SW480 (cell line): ENCODE results near the gene VPS13C.

Experiments
- DNase-seq: peaks from one replicate; pipeline ENCODE4 v3.0.0-alpha.2; 2016; ENCODE audit warnings: low spot score

The VPS13C gene

DNA sequence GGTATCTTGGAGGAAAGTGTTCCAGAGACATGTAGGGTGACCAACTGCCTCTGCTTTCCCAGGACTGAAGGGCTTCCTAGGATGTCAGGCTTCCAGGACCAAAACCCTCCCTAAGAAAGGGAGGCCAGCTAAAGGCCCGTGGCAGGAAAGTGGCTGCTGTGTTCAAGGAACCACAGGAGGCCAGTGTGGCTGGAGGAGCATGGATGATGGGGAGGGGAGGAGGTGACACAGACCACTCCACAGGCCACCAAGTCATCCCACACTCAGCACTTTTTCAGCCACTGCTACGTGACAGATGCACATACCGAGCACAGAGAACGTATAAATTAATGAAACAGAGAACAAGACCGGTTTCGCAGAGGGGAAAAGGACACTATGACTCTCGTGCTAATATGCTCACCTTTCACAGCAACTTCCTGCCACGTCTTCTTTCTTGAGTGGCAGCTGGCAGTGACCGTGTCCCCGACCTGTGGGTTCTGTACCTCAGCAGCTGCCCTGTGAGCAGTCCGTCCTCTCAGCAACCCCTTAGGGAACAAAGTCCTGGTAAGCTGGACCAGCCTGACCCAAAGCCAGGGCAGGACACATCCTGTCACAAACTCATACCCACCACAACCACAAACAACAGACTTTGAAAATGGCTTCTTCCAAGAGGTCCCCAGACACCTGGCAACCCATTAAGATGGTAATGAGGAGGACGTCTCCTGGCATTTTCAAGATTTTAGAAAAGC is 244.7 kb downstream of the VPS13C start:
- DNase-seq = no peak

DNA sequence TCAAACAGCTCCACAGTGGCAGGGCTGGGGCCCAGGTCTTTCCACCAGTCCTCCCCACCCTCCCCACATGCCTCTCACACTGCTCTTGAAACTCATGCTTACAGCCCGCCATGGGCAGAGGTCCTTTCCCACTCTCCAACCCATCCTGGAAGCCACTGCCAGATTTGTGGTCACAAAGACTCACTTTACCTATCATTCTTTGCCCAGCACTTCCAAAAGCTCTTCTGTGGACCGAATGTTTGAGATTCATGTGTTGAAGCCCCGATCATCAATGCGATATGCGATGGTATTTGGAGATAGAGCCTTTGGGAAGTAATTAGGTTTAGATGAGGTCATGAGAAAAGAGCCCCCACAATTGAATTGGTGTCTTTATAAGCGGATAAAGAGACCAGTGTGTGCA is 247.8 kb downstream of the VPS13C start:
- no peak for DNase-seq

DNA sequence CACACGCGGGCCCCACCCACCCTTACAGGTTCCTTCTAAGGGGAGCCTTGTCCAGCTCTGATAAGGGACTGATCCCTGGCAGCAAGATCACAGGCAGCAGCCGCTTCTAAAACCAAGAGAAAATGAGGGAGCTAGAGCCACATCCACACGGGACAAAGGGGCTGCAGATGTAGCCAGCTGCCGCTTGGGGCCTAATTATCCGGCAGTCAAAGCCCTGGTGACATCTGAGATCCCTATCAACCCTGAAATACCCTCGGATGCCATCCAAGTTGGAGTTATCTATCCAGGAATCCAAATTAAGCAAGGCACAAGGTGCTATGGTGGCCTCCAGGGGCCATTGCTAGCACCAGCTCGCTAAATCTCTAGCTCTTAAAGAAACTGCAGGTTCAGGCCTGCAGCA is 248.3 kb downstream of the VPS13C start:
- no peak for DNase-seq

DNA sequence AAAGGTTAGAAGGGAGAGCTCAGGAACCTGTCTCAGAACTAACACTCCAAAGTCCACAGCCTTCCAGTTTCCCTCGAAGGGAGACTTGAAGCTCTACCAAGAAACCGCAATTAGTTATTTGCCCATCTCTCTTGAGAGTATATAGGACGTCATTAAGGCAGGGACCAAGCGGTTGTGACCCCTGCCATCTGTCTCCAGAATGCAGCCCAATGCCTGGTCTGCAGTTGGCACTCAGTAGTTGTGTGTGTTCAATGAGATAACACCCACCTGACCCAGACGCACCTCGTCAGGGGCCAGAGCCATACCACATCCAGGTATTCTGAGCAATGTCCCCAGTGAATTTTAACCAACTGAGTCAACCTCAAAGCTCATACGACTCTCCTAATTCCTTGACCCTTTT is 251.0 kb downstream of the VPS13C start:
- no peak for DNase-seq

DNA sequence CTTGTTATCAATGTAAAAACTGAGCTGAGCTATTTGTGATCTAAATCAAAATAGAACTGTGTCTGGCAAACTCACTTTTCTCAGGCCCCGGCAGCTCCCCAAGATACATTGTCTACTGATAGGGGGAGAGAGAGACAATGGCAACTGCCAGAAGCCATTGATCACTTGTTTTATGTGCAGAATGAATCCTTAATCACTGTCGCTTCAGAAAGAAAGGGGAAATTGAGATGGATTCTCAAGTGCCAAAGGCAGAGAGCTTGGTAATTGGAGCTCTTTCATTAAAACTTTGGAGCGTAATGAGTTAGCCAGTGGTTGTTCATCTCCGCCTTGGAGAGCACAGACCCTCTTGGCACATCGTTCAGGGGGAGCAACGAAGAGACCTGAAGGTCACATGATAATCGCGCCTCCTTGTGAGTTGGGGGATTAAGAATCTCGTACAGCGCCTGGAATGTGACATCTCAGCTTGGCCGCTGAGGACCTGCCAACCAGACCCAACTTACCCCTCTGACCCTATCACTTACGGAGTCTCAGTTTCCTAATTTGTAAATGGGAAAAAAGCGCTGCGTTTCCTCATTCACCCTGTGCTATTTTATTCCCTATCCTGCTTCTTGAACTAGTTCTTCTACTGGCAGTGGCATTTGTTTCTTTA is 252.8 kb downstream of the VPS13C start:
- no peak for DNase-seq
